Keratinocyte (primary cell): ENCODE results near the gene LRRC18. TPM values are rescaled to one million over a fixed set of nuclear protein-coding genes. Genes with fewer than 3 reads are reported as not detected.

Source experiments
- DNase-seq: peaks from one replicate; pipeline ENCODE4 v3.0.0-alpha.2; 2011; ENCODE audit warnings: low read depth, missing footprints, low spot score
- FAIRE-seq: peaks from 2 replicates; lab custom pipeline; 2011; peaks lifted over from hg19 to GRCh38; lab: Jason Lieb, UNC
- H2AFZ ChIP-seq: 2 replicates; pipeline ENCODE4 v1.6.0; 2012; ENCODE audit warnings: low read length, control low read depth, inconsistent platforms; ENCODE audit not compliant: control insufficient read depth
- H3K27ac ChIP-seq: 2 replicates; pipeline ENCODE4 v1.5.1; 2011; ENCODE audit warnings: low read length; ENCODE audit not compliant: control insufficient read depth, insufficient read depth
- H3K27me3 ChIP-seq: 3 replicates; pipeline ENCODE4 v1.6.0; 2011; ENCODE audit warnings: low read length; ENCODE audit not compliant: control insufficient read depth, insufficient read depth; ENCODE audit errors: extremely low read depth
- H3K36me3 ChIP-seq, 2 experiments: 2 replicates in 1 of 2; 3 replicates in 1 of 2; pipeline ENCODE4 v1.5.1; 2011; ENCODE audit warnings: low read length in 2 of 2, mild to moderate bottlenecking in 1 of 2; ENCODE audit not compliant: control insufficient read depth in 2 of 2, insufficient read depth in 2 of 2; ENCODE audit errors: extremely low read depth in 1 of 2
- H3K4me1 ChIP-seq: 3 replicates; pipeline ENCODE4 v1.5.1; 2011; ENCODE audit warnings: low read length; ENCODE audit not compliant: control insufficient read depth, insufficient read depth; ENCODE audit errors: extremely low read depth
- H3K4me2 ChIP-seq: 3 replicates; pipeline ENCODE4 v1.6.0; 2011; ENCODE audit warnings: low read depth, low read length; ENCODE audit not compliant: control insufficient read depth, insufficient read depth; ENCODE audit errors: extremely low read depth
- H3K4me3 ChIP-seq, 3 experiments: fragments of 200-600 bp in 1 of 3; sonication (generic) in 1 of 3; 2 replicates in 2 of 3; 3 replicates in 1 of 3; pipeline ENCODE4 v1.5.1; 2011 to 2016; ENCODE audit warnings: low read length in 3 of 3, mild to moderate bottlenecking in 3 of 3, control low read depth in 2 of 3, inconsistent platforms in 1 of 3, low read depth in 1 of 3, mixed read lengths in 1 of 3, mixed run types in 1 of 3, moderate library complexity in 1 of 3; ENCODE audit not compliant: control insufficient read depth in 2 of 3, insufficient read depth in 2 of 3; ENCODE audit errors: extremely low read depth in 1 of 3
- H3K79me2 ChIP-seq: 2 replicates; pipeline ENCODE4 v1.6.0; 2012; ENCODE audit warnings: low read length; ENCODE audit not compliant: control insufficient read depth, insufficient read depth
- H3K9ac ChIP-seq: 3 replicates; pipeline ENCODE4 v1.6.0; 2011; ENCODE audit warnings: low read length; ENCODE audit not compliant: control insufficient read depth, insufficient read depth; ENCODE audit errors: extremely low read depth
- H3K9me1 ChIP-seq: 3 replicates; pipeline ENCODE4 v1.6.0; 2011; ENCODE audit warnings: low read length; ENCODE audit not compliant: control insufficient read depth, insufficient read depth; ENCODE audit errors: extremely low read depth
- H3K9me3 ChIP-seq: 2 replicates; pipeline ENCODE4 v1.5.1; 2012; ENCODE audit warnings: low read depth, low read length; ENCODE audit not compliant: control insufficient read depth
- H4K20me1 ChIP-seq: 3 replicates; pipeline ENCODE4 v1.6.0; 2011; ENCODE audit warnings: low read length; ENCODE audit not compliant: control insufficient read depth, insufficient read depth; ENCODE audit errors: extremely low read depth
- CTCF ChIP-seq, 3 experiments: IDR thresholded peaks in 1 of 3; conservative IDR thresholded peaks in 1 of 3; optimal IDR thresholded peaks in 1 of 3; 2 replicates in 2 of 3; 3 replicates in 1 of 3; pipeline versions ENCODE3 to v1.5.1; 2011; ENCODE audit warnings: low read length in 3 of 3, mild to moderate bottlenecking in 3 of 3, moderate library complexity in 2 of 3, control low read depth in 1 of 3, inconsistent platforms in 1 of 3; ENCODE audit not compliant: insufficient read depth in 2 of 3; ENCODE audit errors: extremely low read depth in 1 of 3
- EZH2 ChIP-seq: IDR thresholded peaks from one replicate; pipeline ENCODE4 v1.6.1; 2012; ENCODE audit warnings: inconsistent platforms, mild to moderate bottlenecking, low read length, moderate library complexity
- dilution Hi-C: fragments of 300-500 bp; cut with MboI; formaldehyde crosslinking; loops from one replicate; pipeline ENCODE4 v1.7.0; 2020; ENCODE audit warnings: low sequenced_read_pairs; ENCODE audit not compliant: extremely low pct_ligation_motif_present
- polyA plus RNA-seq, 5 experiments: library from polyadenylated mRNA; depleted of rRNA in 3 of 5; stranded (reverse) in 3 of 5; stranded (forward) in 1 of 5; unstranded in 1 of 5; fragments of >200 nt; gene quantifications; 1 replicate in 1 of 5; 2 replicates in 3 of 5; 3 replicates in 1 of 5; pipeline versions ENCODE4 v1.2.1 to v1.2.3, GENCODE V29; 2011 to 2012; ENCODE audit warnings: missing spikeins in 2 of 5, low read depth in 1 of 5, low replicate concordance in 1 of 5

LRRC18 gene
- polyA plus RNA-seq, 1 donor (not counting 4 experiments of a cell fraction or from before 2014, with no cell fraction given): not detected

- no peak overlapping the region for H3K27ac ChIP-seq
- no peaks in the 10 kb centered on the region for H3K79me2 ChIP-seq
- TF ChIP-seq CTCF (optimal IDR thresholded peaks at IDR 0.05 in 1 of 3, IDR thresholded peaks at IDR 0.05 in 1 of 3, conservative IDR thresholded peaks at IDR 0.05 in 1 of 3; ENCODE audit: extremely low read depth in 1 of 3, insufficient read depth in 2 of 3, low read length in 3 of 3) (no peak), EZH2 (no peak)
- no peaks in the 10 kb centered on the region for H3K9me1 ChIP-seq
- no peak overlapping the region for H3K9ac ChIP-seq
- H3K27me3 ChIP-seq: no peaks in the 10 kb centered on the region
- dilution Hi-C loops: no loop called here
- FAIRE-seq (no peak), DNase-seq (no peak)
- H3K36me3 ChIP-seq: no peaks in the 10 kb centered on the region
- H3K4me1 ChIP-seq: no peaks in the 10 kb centered on the region
- H4K20me1 ChIP-seq: no peaks in the 10 kb centered on the region
- H3K4me2 ChIP-seq: no peak overlapping the region
- H3K4me3 ChIP-seq: no peak overlapping the region
- H3K9me3 ChIP-seq: no peaks in the 10 kb centered on the region
- no peak overlapping the region for H2AFZ ChIP-seq
Observed at GRCh38 chr10:48906841-48907240, 32.8 kb downstream of the LRRC18 start.

GRCh38 chr10:48905311-48905710, 34.3 kb downstream of the LRRC18 start:
- H3K9me3 ChIP-seq: no peaks in the 10 kb centered on the region
- TF ChIP-seq EZH2 (no peak), CTCF (optimal IDR thresholded peaks at IDR 0.05 in 1 of 3, IDR thresholded peaks at IDR 0.05 in 1 of 3, conservative IDR thresholded peaks at IDR 0.05 in 1 of 3; ENCODE audit: extremely low read depth in 1 of 3, insufficient read depth in 2 of 3, low read length in 3 of 3) (no peak)
- dilution Hi-C loops: no loop called here
- H3K4me2 ChIP-seq: no peak overlapping the region
- no peak overlapping the region for H2AFZ ChIP-seq
- no peak overlapping the region for H3K27ac ChIP-seq
- DNase-seq (no peak), FAIRE-seq (no peak)
- H3K9ac ChIP-seq: no peak overlapping the region
- H3K27me3 ChIP-seq: no peaks in the 10 kb centered on the region
- no peaks in the 10 kb centered on the region for H4K20me1 ChIP-seq
- H3K4me1 ChIP-seq: no peaks in the 10 kb centered on the region
- H3K79me2 ChIP-seq: no peaks in the 10 kb centered on the region
- H3K4me3 ChIP-seq: no peak overlapping the region
- no peaks in the 10 kb centered on the region for H3K9me1 ChIP-seq
- no peaks in the 10 kb centered on the region for H3K36me3 ChIP-seq
